Tibial artery (tissue), 4 donors: ENCODE results near the gene COL27A1.

Experiments used
- DNase-seq, 2 donors: peaks; one replicate each; pipeline ENCODE4 v3.0.0-alpha.2; 2019
- H3K27ac ChIP-seq, 2 donors: fragments of 200-600 bp; sonication (generic) in 1 of 2; 1 replicate in 1 of 2; 2 replicates in 1 of 2; pipeline ENCODE4 v1.5.1; 2018 to 2019; ENCODE audit warnings: mild to moderate bottlenecking in 1 of 2
- H3K27me3 ChIP-seq, 2 donors: fragments of 200-600 bp; sonication (generic) in 1 of 2; one replicate each; pipeline versions ENCODE4 v1.5.1 to v1.6.0; 2016 to 2019
- H3K36me3 ChIP-seq, 3 donors: fragments of 200-600 bp; sonication (generic) in 2 of 3; one replicate each; pipeline ENCODE4 v1.5.1; 2016 to 2019; ENCODE audit warnings: mild to moderate bottlenecking in 2 of 3
- H3K4me1 ChIP-seq, 4 donors: fragments of 200-600 bp; sonication (generic) in 2 of 4; 1 replicate in 3 of 4; 2 replicates in 1 of 4; pipeline ENCODE4 v1.5.1; 2016 to 2019
- H3K4me3 ChIP-seq, 2 donors: fragments of 200-600 bp; sonication (generic) in 1 of 2; 1 replicate in 1 of 2; 2 replicates in 1 of 2; pipeline ENCODE4 v1.5.1; 2018 to 2019; ENCODE audit warnings: mild to moderate bottlenecking in 2 of 2
- H3K9me3 ChIP-seq, 3 donors: fragments of 200-600 bp; sonication (generic) in 1 of 3; one replicate each; pipeline ENCODE4 v1.5.1; 2016 to 2019
- CTCF ChIP-seq, 2 experiments: fragments of 200-600 bp in 1 of 2; fragments of 450-650 bp in 1 of 2; IDR thresholded peaks; one replicate each; pipeline ENCODE4 v1.5.1; 2017 to 2019; ENCODE audit warnings: antibody characterized with exemption in 2 of 2, mild to moderate bottlenecking in 1 of 2, moderate library complexity in 1 of 2
- intact Hi-C: fragments of 100-400 bp; cut with DNase I; formaldehyde crosslinking; loops from one replicate; pipeline ENCODE4 v1.15.0; 2023; ENCODE audit warnings: low total_unique reads

COL27A1 gene

GRCh38 chr9:114299286-114300152 is 144.2 kb downstream of the COL27A1 start:
- Histone ChIP-seq H3K9me3 (peaks cover 0 to 12% (median 5%) of the 10 kb centered on the region in 3 donors), H3K27ac (no peak overlapping the region), H3K4me3 (no peak overlapping the region), H3K27me3 (no peaks in the 10 kb centered on the region), H3K4me1 (no peaks in the 10 kb centered on the region), H3K36me3 (peaks cover 11 to 31% (median 14%) of the 10 kb centered on the region in 3 donors)
- TF ChIP-seq CTCF (IDR thresholded peaks at IDR 0.05), result no peak
- DNase-seq, result peak; percentile 10 to 53
- intact Hi-C loops, result no loop called here

GRCh38 chr9:114300153-114300845 is 145.0 kb downstream of the COL27A1 start:
- intact Hi-C loops, result no loop called here
- no peak for TF ChIP-seq CTCF (IDR thresholded peaks at IDR 0.05)
- DNase-seq, result peak in 1 of 2 donors; percentile 51
- Histone ChIP-seq H3K27ac (no peak overlapping the region), H3K9me3 (peaks cover 0 to 8% (median 0%) of the 10 kb centered on the region in 3 donors), H3K36me3 (peaks cover 5 to 23% (median 6%) of the 10 kb centered on the region in 3 donors), H3K4me3 (no peak overlapping the region), H3K4me1 (no peaks in the 10 kb centered on the region), H3K27me3 (no peaks in the 10 kb centered on the region)

- intact Hi-C loops, result no loop called here
- no peak for TF ChIP-seq CTCF (IDR thresholded peaks at IDR 0.05)
- Histone ChIP-seq H3K27me3 (no peaks in the 10 kb centered on the region), H3K9me3 (peaks cover 0 to 4% (median 0%) of the 10 kb centered on the region in 3 donors), H3K4me3 (no peak overlapping the region), H3K36me3 (peaks cover 5 to 16% (median 5%) of the 10 kb centered on the region in 3 donors), H3K27ac (no peak overlapping the region), H3K4me1 (peaks cover 0 to 6% (median 0%) of the 10 kb centered on the region in 4 donors)
- DNase-seq, result peak; percentile 14 to 51
Observed at GRCh38 chr9:114300846-114301797, 145.8 kb downstream of the COL27A1 start.

GRCh38 chr9:114301798-114302565 is 146.6 kb downstream of the COL27A1 start:
- Histone ChIP-seq H3K27me3 (no peaks in the 10 kb centered on the region), H3K27ac (no peak overlapping the region), H3K4me1 (peaks cover 0 to 6% (median 0%) of the 10 kb centered on the region in 4 donors), H3K36me3 (peaks cover 0 to 16% (median 0%) of the 10 kb centered on the region in 3 donors), H3K4me3 (no peak overlapping the region), H3K9me3 (no peaks in the 10 kb centered on the region)
- peak; percentile 1 to 51 for DNase-seq
- no peak for TF ChIP-seq CTCF (IDR thresholded peaks at IDR 0.05)
- intact Hi-C loops, result no loop called here
